A549 (cell line): ENCODE measurements around the gene STAT5B. TPM values are rescaled to one million over a fixed set of nuclear protein-coding genes. Genes with fewer than 3 reads are reported as not detected.
"Not testable (repeated sequence)": the region's sequence is repeated elsewhere in the genome, so short reads cannot be mapped to it uniquely, and the experiment has no call there.

Experiments
- ATAC-seq, 2 experiments: fragments of 200-7000 bp in 1 of 2; fragments of >200 bp in 1 of 2; cut with Nextera tagmentation in 1 of 2; cut with Tn5 transposase in 1 of 2; 3 replicates each; pipeline versions ENCODE4 v1.8.0 to v1.9.1; 2018 to 2020; ENCODE audit warnings: mild to moderate bottlenecking in 1 of 2, moderate library complexity in 1 of 2
- CTCF ChIA-PET: fragments of 300-600 bp; sonication (Branson Sonifier 250); formaldehyde crosslinking; extraction: SDS; loops from one replicate; lab custom pipeline; 2021; ENCODE audit warnings: antibody characterized with exemption, inconsistent platforms; lab: Yijun Ruan, JAX
- POLR2A ChIA-PET: fragments of 350-600 bp; formaldehyde crosslinking; extraction: SDS; loops from one replicate; lab custom pipeline; 2021; ENCODE audit warnings: antibody characterized with exemption, inconsistent platforms; lab: Yijun Ruan, JAX
- DNase-seq, 2 experiments: peaks; one replicate each; pipeline versions ENCODE4 v3.0.0 to v3.0.0-alpha.2; 2011 to 2016; ENCODE audit warnings: low read depth in 1 of 2, low spot score in 1 of 2
- FAIRE-seq: peaks from 2 replicates; lab custom pipeline; 2011; peaks lifted over from hg19 to GRCh38; lab: Jason Lieb, UNC
- H3K27ac ChIP-seq, 2 experiments: fragments of >200 bp; sonication (Bioruptor Twin); formaldehyde crosslinking; 3 replicates each; pipeline ENCODE4 v1.5.1; 2016 to 2017
- H3K4me1 ChIP-seq: fragments of >200 bp; sonication (Bioruptor Twin); formaldehyde crosslinking; 3 replicates; pipeline ENCODE4 v1.6.1; 2016
- H3K4me2 ChIP-seq: fragments of >200 bp; sonication (Bioruptor Twin); formaldehyde crosslinking; 3 replicates; pipeline ENCODE4 v1.6.1; 2016
- H3K4me3 ChIP-seq: fragments of >200 bp; sonication (Bioruptor Twin); formaldehyde crosslinking; 3 replicates; pipeline ENCODE4 v1.5.1; 2016
- H3K9me3 ChIP-seq: fragments of >200 bp; sonication (Bioruptor Twin); formaldehyde crosslinking; 3 replicates; pipeline ENCODE4 v1.6.1; 2016
- ATOH8 ChIP-seq: fragments of 250-450 bp; sonication (Bioruptor Pico); IDR thresholded peaks from 2 replicates; pipeline ENCODE4 v1.5.0; 2020; ENCODE audit warnings: low read depth, mild to moderate bottlenecking, moderate library complexity
- BCL3 ChIP-seq: fragments of >200 bp; sonication (Bioruptor Twin); formaldehyde crosslinking; IDR thresholded peaks from 3 replicates; pipeline ENCODE4 v1.6.1; 2016
- BHLHE40 ChIP-seq: IDR thresholded peaks from 2 replicates; pipeline ENCODE4 v1.6.1; 2012; ENCODE audit warnings: low read depth, low read length, inconsistent platforms
- EHF ChIP-seq: fragments of 250-450 bp; sonication (Bioruptor Pico); IDR thresholded peaks from 2 replicates; pipeline ENCODE4 v1.5.0; 2020; ENCODE audit warnings: mild to moderate bottlenecking
- EHMT2 ChIP-seq: fragments of 200-600 bp; sonication (generic); IDR thresholded peaks from 2 replicates; pipeline ENCODE4 v1.6.1; 2016; ENCODE audit warnings: antibody characterized with exemption, low read depth, mild to moderate bottlenecking, moderate library complexity
- ELK1 ChIP-seq: fragments of 150-350 bp; IDR thresholded peaks from 2 replicates; pipeline ENCODE4 v1.6.1; 2014; ENCODE audit warnings: low read depth, mild to moderate bottlenecking, low read length
- FOXS1 ChIP-seq: fragments of 250-450 bp; sonication (Bioruptor Pico); IDR thresholded peaks from 2 replicates; pipeline ENCODE4 v1.5.0; 2020; ENCODE audit warnings: mild to moderate bottlenecking, moderate library complexity
- HDAC2 ChIP-seq: fragments of 200-600 bp; sonication (generic); IDR thresholded peaks from 2 replicates; pipeline ENCODE4 v1.6.1; 2016
- HOXB13 ChIP-seq: fragments of 250-450 bp; sonication (Bioruptor Pico); IDR thresholded peaks from 2 replicates; pipeline ENCODE4 v1.5.0; 2020; ENCODE audit warnings: low read depth, mild to moderate bottlenecking, moderate library complexity
- JUN ChIP-seq, 2 experiments: fragments of >200 bp; sonication (Bioruptor Twin); formaldehyde crosslinking; IDR thresholded peaks; 2 replicates in 1 of 2; 3 replicates in 1 of 2; pipeline ENCODE4 v1.6.1; 2016 to 2017
- MYC ChIP-seq: IDR thresholded peaks from 2 replicates; pipeline ENCODE4 v1.6.1; 2012; ENCODE audit warnings: mild to moderate bottlenecking, inconsistent platforms, low read length, improper control_type of control experiment, borderline replicate concordance
- NR3C1 ChIP-seq: fragments of >200 bp; sonication (Bioruptor Twin); formaldehyde crosslinking; IDR thresholded peaks from 3 replicates; pipeline ENCODE4 v1.6.1; 2017
- RCOR1 ChIP-seq: fragments of 150-350 bp; IDR thresholded peaks from 2 replicates; pipeline ENCODE4 v1.6.1; 2014; ENCODE audit warnings: antibody characterized with exemption, low read length, low read depth
- RFX5 ChIP-seq: fragments of 450-650 bp; IDR thresholded peaks from 2 replicates; pipeline ENCODE4 v1.7.1; 2014; ENCODE audit warnings: antibody characterized with exemption, mild to moderate bottlenecking, moderate library complexity
- SREBF2 ChIP-seq: fragments of 450-650 bp; IDR thresholded peaks from 2 replicates; pipeline ENCODE4 v1.6.1; 2014; ENCODE audit warnings: mild to moderate bottlenecking, moderate library complexity
- TP53 ChIP-seq: fragments of 250-450 bp; sonication (Bioruptor Pico); IDR thresholded peaks from 2 replicates; pipeline ENCODE4 v1.5.0; 2021; ENCODE audit warnings: mild to moderate bottlenecking, moderate library complexity
- USF2 ChIP-seq: fragments of 450-650 bp; IDR thresholded peaks from 2 replicates; pipeline ENCODE4 v1.6.1; 2014; ENCODE audit warnings: antibody characterized with exemption
- WGBS: methylation state at CpG from one replicate; pipeline ENCODE4 v1.1.6; 2017; ENCODE audit errors: missing lambda C conversion rate; 5-methylcytosine and 5-hydroxymethylcytosine counted together
- polyA plus RNA-seq, 4 experiments: library from polyadenylated mRNA; depleted of rRNA in 3 of 4; stranded (reverse); fragments of >200 nt; fragmentation: RNase III in 1 of 4; extraction: RNeasy Plus Mini Kit Qiagen cat#74134 plus additional on column Dnase treatment in 1 of 4; gene quantifications; 2 replicates in 3 of 4; 3 replicates in 1 of 4; pipeline ENCODE4 v1.2.3, GENCODE V29; 2011 to 2017

Gene STAT5B
- polyA plus RNA-seq, 2 of the 4 experiments (the other 2 are of a cell fraction): 31.2 to 37.6 TPM

- POLR2A ChIA-PET: interaction anchor here (0.6 kb wide), 1 partner anchor 89 kb away, joined by 7 read pairs; no protein-coding TSS in a partner anchor
- CTCF ChIA-PET: interaction anchor here (1.0 to 5.1 kb wide), 11 partner anchors 12 to 231 kb away, joined by 3 to 33 read pairs (median 4); partner anchors contain the start of genes CAVIN1 and STAT5A
- ATAC-seq: peak in 1 of 2 experiments; percentile 28; a peak in 2 of 6 replicates
Measured at GRCh38 chr17:42301022-42301421, 24.8 kb upstream of the STAT5B start.

GRCh38 chr17:42299913-42300312 is 23.7 kb upstream of the STAT5B start:
- DNase-seq, H3K4me2 ChIP-seq, H3K4me3 ChIP-seq, ATAC-seq, FAIRE-seq, H3K27ac ChIP-seq, H3K4me1 ChIP-seq, POLR2A ChIA-PET, H3K9me3 ChIP-seq: not testable (repeated sequence)
- CTCF ChIA-PET: interaction anchor here (1.3 to 4.6 kb wide), 3 partner anchors 11 to 227 kb away, joined by 3 to 14 read pairs (median 5); partner anchors contain the start of gene STAT5A
- WGBS: no CpG with 5 or more reads among the region's 17 CpGs

More at GRCh38 chr17:42301022-42301421, 24.8 kb upstream of the STAT5B start:
- H3K27ac ChIP-seq: no peak overlapping the region
- H3K9me3 ChIP-seq: no peaks in the 10 kb centered on the region
- no peak for TF ChIP-seq ELK1
- TF ChIP-seq RCOR1: no peak
- TF ChIP-seq USF2: no peak
- no peak for TF ChIP-seq RFX5
- TF ChIP-seq NR3C1: no peak
- TF ChIP-seq EHMT2: no peak
- TF ChIP-seq FOXS1 (CRISPR knock-in tag): no peak
- no peak for TF ChIP-seq EHF (CRISPR knock-in tag)
- TF ChIP-seq HOXB13: no peak
- no peak for TF ChIP-seq MYC
- no peak for TF ChIP-seq JUN (IDR thresholded peaks at IDR 0.05)
- TF ChIP-seq ATOH8 (CRISPR knock-in tag): no peak
- TF ChIP-seq TP53 (CRISPR knock-in tag): no peak
- no peak for TF ChIP-seq HDAC2
- TF ChIP-seq SREBF2: no peak
- no peak for TF ChIP-seq BCL3
- TF ChIP-seq BHLHE40: no peak
- no peak overlapping the region for H3K4me2 ChIP-seq
- H3K4me3 ChIP-seq: no peak overlapping the region
- 93% methylated on average over 7 of the region's 9 CpGs for WGBS
- FAIRE-seq: no peak
- DNase-seq: no peak
- no peaks in the 10 kb centered on the region for H3K4me1 ChIP-seq

GRCh38 chr17:42299361-42299760 is 23.2 kb upstream of the STAT5B start:
- CTCF ChIA-PET: interaction anchor here (1.0 to 4.4 kb wide), 4 partner anchors 13 to 107 kb away, joined by 3 to 12 read pairs (median 3); no protein-coding TSS in a partner anchor

GRCh38 chr17:42297775-42298174 is 21.6 kb upstream of the STAT5B start:
- H3K9me3 ChIP-seq, H3K4me1 ChIP-seq, ATAC-seq, POLR2A ChIA-PET, H3K4me3 ChIP-seq, H3K4me2 ChIP-seq, DNase-seq, FAIRE-seq, H3K27ac ChIP-seq: not testable (repeated sequence)
- 87% methylated on average over 10 of the region's 10 CpGs for WGBS
- CTCF ChIA-PET: interaction anchor here (0.6 to 4.4 kb wide), 5 partner anchors 12 to 237 kb away, joined by 3 to 12 read pairs (median 4); no protein-coding TSS in a partner anchor

More at GRCh38 chr17:42299361-42299760, 23.2 kb upstream of the STAT5B start:
- FAIRE-seq, POLR2A ChIA-PET, H3K27ac ChIP-seq, H3K4me3 ChIP-seq, H3K9me3 ChIP-seq, H3K4me1 ChIP-seq, DNase-seq, ATAC-seq, H3K4me2 ChIP-seq: not testable (repeated sequence)
- 89% methylated on average over 5 of the region's 10 CpGs for WGBS
